CD14-positive monocyte (primary cell): ENCODE measurements around the gene BCKDHA. TPM values are rescaled to one million over a fixed set of nuclear protein-coding genes. Genes with fewer than 3 reads are reported as not detected.
A peak's percentile ranks its signal among the peaks of the same experiment; 100 is the strongest.
"Not testable (repeated sequence)": the region's sequence is repeated elsewhere in the genome, so short reads cannot be mapped to it uniquely, and the experiment has no call there.

Source experiments
- DNase-seq, 3 donors: peaks; one replicate each; pipeline ENCODE4 v3.0.0-alpha.2; 2011 to 2022
- H2AFZ ChIP-seq: 2 replicates; pipeline ENCODE4 v1.6.0; 2012; ENCODE audit warnings: mild to moderate bottlenecking, low read depth, low read length, inconsistent platforms; ENCODE audit not compliant: insufficient read depth, poor library complexity, severe bottlenecking
- H3K27ac ChIP-seq, 2 donors: 1 replicate in 1 of 2; 2 replicates in 1 of 2; pipeline ENCODE4 v1.5.1; 2012 to 2013; ENCODE audit warnings: low read length in 2 of 2, control low read depth in 1 of 2, inconsistent platforms in 1 of 2, low read depth in 1 of 2, mild to moderate bottlenecking in 1 of 2
- H3K27me3 ChIP-seq, 2 donors: one replicate each; pipeline versions ENCODE4 v1.6.0 to v1.6.1; 2011 to 2013; ENCODE audit warnings: low read length in 2 of 2; ENCODE audit not compliant: control insufficient read depth in 2 of 2, insufficient read depth in 2 of 2
- H3K36me3 ChIP-seq, 2 donors: replicated peaks in 1 of 2; 1 replicate in 1 of 2; 2 replicates in 1 of 2; pipeline versions ENCODE4 v1.5.1 to v1.6.1; 2012 to 2013; ENCODE audit warnings: low read length in 2 of 2, control low read depth in 1 of 2, inconsistent platforms in 1 of 2, mild to moderate bottlenecking in 1 of 2; ENCODE audit not compliant: insufficient read depth in 2 of 2, control insufficient read depth in 1 of 2
- H3K4me1 ChIP-seq, 2 donors: 1 replicate in 1 of 2; 2 replicates in 1 of 2; pipeline versions ENCODE4 v1.5.1 to v1.6.1; 2012 to 2013; ENCODE audit warnings: low read length in 2 of 2, control low read depth in 1 of 2, inconsistent platforms in 1 of 2, mild to moderate bottlenecking in 1 of 2, moderate library complexity in 1 of 2; ENCODE audit not compliant: insufficient read depth in 2 of 2, control insufficient read depth in 1 of 2
- H3K4me2 ChIP-seq: replicated peaks from 2 replicates; pipeline ENCODE3; 2012; ENCODE audit warnings: low read length, moderate library complexity, mild to moderate bottlenecking; ENCODE audit not compliant: poor library complexity, severe bottlenecking; ENCODE audit errors: extremely low read depth
- H3K4me3 ChIP-seq, 3 experiments: fragments of 200-600 bp in 1 of 3; sonication (generic) in 1 of 3; replicated peaks in 1 of 3; 1 replicate in 2 of 3; 2 replicates in 1 of 3; pipeline ENCODE4 v1.5.1; 2011 to 2013; ENCODE audit warnings: low read length in 3 of 3, mild to moderate bottlenecking in 3 of 3, control low read depth in 2 of 3, low read depth in 2 of 3, inconsistent platforms in 1 of 3, moderate library complexity in 1 of 3
- H3K79me2 ChIP-seq: 2 replicates; pipeline ENCODE4 v1.6.0; 2012; ENCODE audit warnings: mild to moderate bottlenecking, control low read depth, inconsistent platforms, low read length, moderate library complexity; ENCODE audit not compliant: insufficient read depth
- H3K9ac ChIP-seq: 2 replicates; pipeline ENCODE4 v1.6.0; 2017; ENCODE audit warnings: low read length, mild to moderate bottlenecking; ENCODE audit not compliant: insufficient read depth, poor library complexity, severe bottlenecking
- H3K9me3 ChIP-seq, 2 donors: replicated peaks in 1 of 2; 1 replicate in 1 of 2; 2 replicates in 1 of 2; pipeline versions ENCODE4 v1.5.1 to v1.6.1; 2012 to 2013; ENCODE audit warnings: low read length in 2 of 2, control low read depth in 1 of 2; ENCODE audit not compliant: control insufficient read depth in 1 of 2, insufficient read depth in 1 of 2
- H4K20me1 ChIP-seq: 2 replicates; pipeline ENCODE4 v1.6.0; 2012; ENCODE audit warnings: mild to moderate bottlenecking, low read length, control low read depth, moderate library complexity; ENCODE audit not compliant: insufficient read depth
- H3K27ac Mint-ChIP-seq, 7 donors: one replicate each; pipeline ENCODE4 v1.8.0; 2020; ENCODE audit warnings: mild to moderate bottlenecking in 7 of 7, mixed read lengths in 7 of 7, moderate library complexity in 6 of 7, inconsistent platforms in 2 of 7
- H3K27me3 Mint-ChIP-seq, 3 donors: one replicate each; pipeline ENCODE4 v1.8.0; 2021 to 2022; ENCODE audit warnings: low read depth in 3 of 3, mild to moderate bottlenecking in 3 of 3, mixed read lengths in 3 of 3, moderate library complexity in 3 of 3, inconsistent platforms in 1 of 3
- H3K36me3 Mint-ChIP-seq, 2 donors: one replicate each; pipeline ENCODE4 v1.8.0; 2020; ENCODE audit warnings: mixed read lengths in 2 of 2, inconsistent platforms in 1 of 2, mild to moderate bottlenecking in 1 of 2
- H3K4me1 Mint-ChIP-seq: one replicate; pipeline ENCODE4 v1.8.0; 2020; ENCODE audit warnings: mild to moderate bottlenecking, mixed read lengths
- H3K4me3 Mint-ChIP-seq, 2 donors: one replicate each; pipeline ENCODE4 v1.8.0; 2020; ENCODE audit warnings: mild to moderate bottlenecking in 2 of 2, mixed read lengths in 2 of 2, moderate library complexity in 1 of 2
- H3K9me3 Mint-ChIP-seq, 7 donors: one replicate each; pipeline ENCODE4 v1.8.0; 2020 to 2022; ENCODE audit warnings: mixed read lengths in 7 of 7, mild to moderate bottlenecking in 6 of 7, moderate library complexity in 6 of 7, inconsistent platforms in 2 of 7
- WGBS: methylation state at CpG from one replicate; pipeline ENCODE4 v1.1.5; 2013; ENCODE audit warnings: missing lambda C conversion rate; ENCODE audit not compliant: insufficient coverage; 5-methylcytosine and 5-hydroxymethylcytosine counted together
- intact Hi-C, 2 donors: fragments of 100-400 bp; cut with micrococcal nuclease; formaldehyde crosslinking; loops; one replicate each; pipeline versions ENCODE4 v1.15.0 to v1.15.1; 2023
- polyA plus RNA-seq, 3 donors: library from polyadenylated mRNA; depleted of rRNA in 1 of 3; unstranded in 2 of 3; stranded (reverse) in 1 of 3; fragments of 300-500 nt in 2 of 3; fragments of >200 nt in 1 of 3; fragmentation: Illumina TruSeq in 2 of 3; gene quantifications; 1 replicate in 2 of 3; 2 replicates in 1 of 3; pipeline ENCODE4 v1.2.3, GENCODE V29; 2012 to 2021
- TF ChIP-seq, protein P1 (sequence below): fragments of 200-600 bp; IDR thresholded peaks from one replicate; pipeline ENCODE4 v1.8.0; 2022; ENCODE audit warnings: antibody characterized with exemption, mild to moderate bottlenecking

Gene BCKDHA
- polyA plus RNA-seq, 3 donors = 52.4 to 90.1 (median 87.6) TPM

- Histone ChIP-seq H3K9me3 (no peaks in the 10 kb centered on the region), H3K36me3 (peaks cover 13 to 42% of the 10 kb centered on the region in 2 donors), H2AFZ (no peak overlapping the region), H3K4me2 (no peak overlapping the region), H3K4me1 (peaks cover 24 to 32% of the 10 kb centered on the region in 2 donors), H3K79me2 (peaks cover 40% of the 10 kb centered on the region), H3K27ac (no peak overlapping the region), H3K9ac (no peak overlapping the region), H3K4me3 (no peak overlapping the region), H4K20me1 (peaks cover 5% of the 10 kb centered on the region), H3K27me3 (no peaks in the 10 kb centered on the region)
- TF ChIP-seq, protein P1, sequence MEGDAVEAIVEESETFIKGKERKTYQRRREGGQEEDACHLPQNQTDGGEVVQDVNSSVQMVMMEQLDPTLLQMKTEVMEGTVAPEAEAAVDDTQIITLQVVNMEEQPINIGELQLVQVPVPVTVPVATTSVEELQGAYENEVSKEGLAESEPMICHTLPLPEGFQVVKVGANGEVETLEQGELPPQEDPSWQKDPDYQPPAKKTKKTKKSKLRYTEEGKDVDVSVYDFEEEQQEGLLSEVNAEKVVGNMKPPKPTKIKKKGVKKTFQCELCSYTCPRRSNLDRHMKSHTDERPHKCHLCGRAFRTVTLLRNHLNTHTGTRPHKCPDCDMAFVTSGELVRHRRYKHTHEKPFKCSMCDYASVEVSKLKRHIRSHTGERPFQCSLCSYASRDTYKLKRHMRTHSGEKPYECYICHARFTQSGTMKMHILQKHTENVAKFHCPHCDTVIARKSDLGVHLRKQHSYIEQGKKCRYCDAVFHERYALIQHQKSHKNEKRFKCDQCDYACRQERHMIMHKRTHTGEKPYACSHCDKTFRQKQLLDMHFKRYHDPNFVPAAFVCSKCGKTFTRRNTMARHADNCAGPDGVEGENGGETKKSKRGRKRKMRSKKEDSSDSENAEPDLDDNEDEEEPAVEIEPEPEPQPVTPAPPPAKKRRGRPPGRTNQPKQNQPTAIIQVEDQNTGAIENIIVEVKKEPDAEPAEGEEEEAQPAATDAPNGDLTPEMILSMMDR = no peak
- Mint-ChIP-seq H3K4me3 (peak overlapping the region in 1 of 2 donors; percentile 11), H3K27ac (peak overlapping the region in 6 of 7 donors; percentile 3 to 82 (median 43)), H3K36me3 (peaks cover 40 to 61% of the 10 kb centered on the region in 2 donors), H3K4me1 (peaks cover 30% of the 10 kb centered on the region), H3K27me3 (peaks cover 0 to 1% (median 0%) of the 10 kb centered on the region in 3 donors), H3K9me3 (no peaks in the 10 kb centered on the region)
- intact Hi-C loops = loop anchor here (5.0 to 10.0 kb wide), 2 partner anchors 37 to 170 kb away; partner anchors contain the start of genes BCKDHA (in 1 of the 2), EXOSC5 (in 1 of the 2) and HNRNPUL1 (in 1 of the 2)
- DNase-seq = no peak
- WGBS = no CpG with 5 or more reads among the region's 5 CpGs
Measured at GRCh38 chr19:41434450-41434849, 36.8 kb downstream of the BCKDHA start.

- not testable (repeated sequence) for H3K4me3 Mint-ChIP-seq, H3K27me3 Mint-ChIP-seq, H3K4me2 ChIP-seq, H3K27ac ChIP-seq, DNase-seq, H2AFZ ChIP-seq, H3K9me3 Mint-ChIP-seq, H4K20me1 ChIP-seq, H3K9me3 ChIP-seq, H3K4me3 ChIP-seq, H3K9ac ChIP-seq, H3K27me3 ChIP-seq
- peaks cover 36% of the 10 kb centered on the region for H3K4me1 Mint-ChIP-seq
- intact Hi-C loops = loop anchor here in 1 of 2 donors (5.0 to 10.0 kb wide), 2 partner anchors 83 to 171 kb away; partner anchors contain the start of genes HNRNPUL1 and TGFB1
- peaks cover 40 to 59% of the 10 kb centered on the region in 2 donors for H3K36me3 Mint-ChIP-seq
- peaks cover 38% of the 10 kb centered on the region for H3K79me2 ChIP-seq
- H3K36me3 ChIP-seq = peaks cover 12 to 42% of the 10 kb centered on the region in 2 donors
- peaks cover 31 to 39% of the 10 kb centered on the region in 2 donors for H3K4me1 ChIP-seq
- WGBS = 89% methylated on average over 5 of the region's 11 CpGs
- peak overlapping the region in 2 of 7 donors; percentile 5 to 54 for H3K27ac Mint-ChIP-seq
Measured at GRCh38 chr19:41435376-41435775, 37.8 kb downstream of the BCKDHA start.
